Hepatocyte (in vitro differentiated cells): ENCODE measurements around the gene ABHD16B. TPM values are rescaled to one million over a fixed set of nuclear protein-coding genes. Genes with fewer than 3 reads are reported as not detected.

Source experiments
- DNase-seq: peaks from one replicate; pipeline ENCODE4 v3.0.0-alpha.2; 2016; ENCODE audit warnings: low spot score
- H2AFZ ChIP-seq: fragments of 200-600 bp; sonication (generic); 2 replicates; pipeline ENCODE4 v1.6.0; 2016; ENCODE audit warnings: antibody characterized with exemption, mild to moderate bottlenecking
- H3K27ac ChIP-seq: fragments of 200-600 bp; sonication (generic); 2 replicates; pipeline ENCODE4 v1.5.1; 2016; ENCODE audit warnings: mild to moderate bottlenecking
- H3K27me3 ChIP-seq: fragments of 200-600 bp; sonication (generic); 2 replicates; pipeline ENCODE4 v1.6.1; 2016
- H3K36me3 ChIP-seq: fragments of 200-600 bp; sonication (generic); replicated peaks from 2 replicates; pipeline ENCODE4 v1.5.1; 2016; ENCODE audit warnings: low read depth; ENCODE audit not compliant: insufficient read depth
- H3K4me1 ChIP-seq: fragments of 200-600 bp; sonication (generic); 2 replicates; pipeline ENCODE4 v1.5.1; 2016; ENCODE audit warnings: mild to moderate bottlenecking, moderate library complexity; ENCODE audit not compliant: insufficient read depth
- H3K4me2 ChIP-seq: fragments of 200-600 bp; sonication (generic); 2 replicates; pipeline ENCODE4 v1.6.0; 2016
- H3K4me3 ChIP-seq: fragments of 200-600 bp; sonication (generic); 2 replicates; pipeline ENCODE4 v1.5.1; 2016; ENCODE audit warnings: mild to moderate bottlenecking
- H3K79me2 ChIP-seq: fragments of 200-600 bp; sonication (generic); 2 replicates; pipeline ENCODE4 v1.6.0; 2017; ENCODE audit warnings: mild to moderate bottlenecking
- H3K9me2 ChIP-seq: fragments of 200-600 bp; sonication (generic); replicated peaks from 2 replicates; pipeline ENCODE4 v1.6.0; 2017; ENCODE audit warnings: mild to moderate bottlenecking; ENCODE audit not compliant: insufficient read depth
- H3K9me3 ChIP-seq: fragments of 200-600 bp; sonication (generic); 2 replicates; pipeline ENCODE4 v1.5.1; 2016; ENCODE audit warnings: low read depth, mild to moderate bottlenecking
- H4K20me1 ChIP-seq: fragments of 200-600 bp; sonication (generic); 2 replicates; pipeline ENCODE4 v1.6.0; 2016; ENCODE audit warnings: mild to moderate bottlenecking; ENCODE audit not compliant: insufficient read depth, poor library complexity, severe bottlenecking
- CTCF ChIP-seq: fragments of 200-600 bp; sonication (generic); IDR thresholded peaks from 2 replicates; pipeline ENCODE4 v1.5.1; 2016; ENCODE audit warnings: antibody characterized with exemption, mild to moderate bottlenecking; ENCODE audit not compliant: poor library complexity
- EZH2 ChIP-seq: fragments of 200-600 bp; sonication (generic); IDR thresholded peaks from 2 replicates; pipeline ENCODE4 v1.6.1; 2016; ENCODE audit warnings: antibody characterized with exemption, mild to moderate bottlenecking, borderline replicate concordance
- EZH2phosphoT487 ChIP-seq: fragments of 200-600 bp; sonication (generic); IDR thresholded peaks from one replicate; pipeline ENCODE4 v1.6.1; 2018; ENCODE audit warnings: antibody characterized with exemption, mild to moderate bottlenecking, low read depth, moderate library complexity; ENCODE audit not compliant: unreplicated experiment, severe bottlenecking
- WGBS: methylation state at CpG from one replicate; pipeline ENCODE4 v1.1.6; 2016; ENCODE audit warnings: low lambda C conversion rate; ENCODE audit errors: missing lambda C conversion rate; 5-methylcytosine and 5-hydroxymethylcytosine counted together
- polyA plus RNA-seq: library from polyadenylated mRNA; unstranded; fragments of >200 nt; fragmentation: Nextera tagmentation; extraction: Ambion mirVana; gene quantifications from 2 replicates; pipeline ENCODE4 v1.2.1, GENCODE V29; 2016
- total RNA-seq: library from RNA; depleted of rRNA; stranded (reverse); fragments of >200 nt; gene quantifications from 2 replicates; pipeline ENCODE4 v1.2.3, GENCODE V29; 2014

Gene ABHD16B
- total and polyA plus RNA-seq, 2 experiments from 2014 or later = 0.68 TPM; not detected in 1

- under 1% methylated on average over 49 of the region's 99 CpGs for WGBS
- Histone ChIP-seq H3K79me2 (peaks cover 15% of the 10 kb centered on the region), H2AFZ (peak overlapping the region; percentile 60), H3K4me3 (peak overlapping the region; percentile 59), H3K36me3 (no peaks in the 10 kb centered on the region), H3K4me1 (peaks cover 15% of the 10 kb centered on the region), H3K27me3 (peaks cover 17% of the 10 kb centered on the region), H3K4me2 (peak overlapping the region; percentile 87), H4K20me1 (no peaks in the 10 kb centered on the region), H3K9me3 (no peaks in the 10 kb centered on the region), H3K9me2 (no peaks in the 10 kb centered on the region), H3K27ac (no peak overlapping the region)
- peak; percentile 38 for DNase-seq
- no peak for TF ChIP-seq EZH2phosphoT487
- peak; percentile 68 for TF ChIP-seq EZH2
- no peak for TF ChIP-seq CTCF
These were observed 31.1 kb upstream of the ABHD16B start for GRCh38 chr20:63829945-63830835.

- WGBS = no CpG with 5 or more reads among the region's 147 CpGs
- peak within 1 kb of the TSS; percentile 60 for H2AFZ ChIP-seq
- DNase-seq = peak; percentile 84
- peak within 1 kb of the TSS; percentile 89 for H3K4me2 ChIP-seq
- H3K9me3 ChIP-seq = no peaks in the 10 kb centered on the region
- H3K27me3 ChIP-seq = peaks cover 17% of the 10 kb centered on the region
- H3K4me3 ChIP-seq = peak within 1 kb of the TSS; percentile 59
- peaks cover 15% of the 10 kb centered on the region for H3K79me2 ChIP-seq
- H3K36me3 ChIP-seq = no peaks in the 10 kb centered on the region
- TF ChIP-seq EZH2 = no peak
- TF ChIP-seq EZH2phosphoT487 = no peak
- TF ChIP-seq CTCF = no peak
- no peak within 1 kb of the TSS for H3K27ac ChIP-seq
- no peaks in the 10 kb centered on the region for H3K9me2 ChIP-seq
- H3K4me1 ChIP-seq = peaks cover 15% of the 10 kb centered on the region
- no peaks in the 10 kb centered on the region for H4K20me1 ChIP-seq
These were observed 30.3 kb upstream of the ABHD16B start, which contains the start of gene ZBTB46 for GRCh38 chr20:63830841-63831588. TSS of gene ZBTB46 (minus strand) at chr20:63831264. CDS start at chr20:63790757, 40,507 bp downstream.

GRCh38 chr20:63831646-63831992 lies 29.7 kb upstream of the ABHD16B start:
- Histone ChIP-seq H3K4me3 (peak overlapping the region; percentile 21), H3K4me1 (peaks cover 15% of the 10 kb centered on the region), H4K20me1 (no peaks in the 10 kb centered on the region), H3K4me2 (peak overlapping the region; percentile 89), H3K27me3 (peaks cover 17% of the 10 kb centered on the region), H3K27ac (no peak overlapping the region), H2AFZ (peak overlapping the region; percentile 45), H3K36me3 (no peaks in the 10 kb centered on the region), H3K9me2 (no peaks in the 10 kb centered on the region), H3K79me2 (peaks cover 15% of the 10 kb centered on the region), H3K9me3 (no peaks in the 10 kb centered on the region)
- TF ChIP-seq CTCF (no peak), EZH2phosphoT487 (no peak), EZH2 (no peak)
- no peak for DNase-seq
- WGBS = 4% methylated on average over 22 of the region's 55 CpGs
